Thoracic aorta (tissue), 2 donors: ENCODE measurements around the gene RMRP. TPM values are rescaled to one million over a fixed set of nuclear protein-coding genes. Genes with fewer than 3 reads are reported as not detected.

Experiments
- ATAC-seq: fragments of 150-250 bp; one replicate; pipeline ENCODE4 v1.8.0; 2017; ENCODE audit warnings: low read depth; ENCODE audit not compliant: insufficient number of reproducible peaks, low FRiP score
- DNase-seq: peaks from one replicate; pipeline ENCODE4 v3.0.0-alpha.2; 2020; ENCODE audit warnings: low spot score
- H3K27ac ChIP-seq, 2 donors: fragments of 200-600 bp; sonication (generic); 1 replicate in 1 of 2; 2 replicates in 1 of 2; pipeline ENCODE4 v1.5.1; 2016; ENCODE audit warnings: mild to moderate bottlenecking in 2 of 2, moderate library complexity in 2 of 2
- H3K27me3 ChIP-seq: fragments of 200-600 bp; sonication (generic); replicated peaks from 2 replicates; pipeline ENCODE4 v1.6.0; 2016; ENCODE audit warnings: mild to moderate bottlenecking; ENCODE audit not compliant: insufficient read depth
- H3K36me3 ChIP-seq: fragments of 200-600 bp; sonication (generic); one replicate; pipeline ENCODE4 v1.5.1; 2016
- H3K4me1 ChIP-seq, 2 donors: fragments of 200-600 bp; sonication (generic); 1 replicate in 1 of 2; 2 replicates in 1 of 2; pipeline versions ENCODE4 v1.5.1 to v1.6.0; 2016; ENCODE audit warnings: low read depth in 2 of 2, mild to moderate bottlenecking in 1 of 2; ENCODE audit not compliant: control insufficient read depth in 1 of 2
- H3K4me3 ChIP-seq: fragments of 200-600 bp; sonication (generic); 2 replicates; pipeline ENCODE4 v1.5.1; 2016; ENCODE audit warnings: mild to moderate bottlenecking
- H3K9me3 ChIP-seq: fragments of 200-600 bp; sonication (generic); 2 replicates; pipeline ENCODE4 v1.5.1; 2016
- CTCF ChIP-seq: fragments of 200-600 bp; sonication (generic); IDR thresholded peaks from one replicate; pipeline ENCODE4 v1.5.1; 2019; ENCODE audit warnings: antibody characterized with exemption
- total RNA-seq, 2 donors: library from RNA; depleted of rRNA; stranded (reverse); fragments of >200 nt; gene quantifications; one replicate each; pipeline versions ENCODE4 v1.1.0 to v1.2.3, GENCODE V29; 2016

The RMRP gene
- total RNA-seq, 2 donors from 2014 or later: 1,550 to 5,543 TPM

DNA sequence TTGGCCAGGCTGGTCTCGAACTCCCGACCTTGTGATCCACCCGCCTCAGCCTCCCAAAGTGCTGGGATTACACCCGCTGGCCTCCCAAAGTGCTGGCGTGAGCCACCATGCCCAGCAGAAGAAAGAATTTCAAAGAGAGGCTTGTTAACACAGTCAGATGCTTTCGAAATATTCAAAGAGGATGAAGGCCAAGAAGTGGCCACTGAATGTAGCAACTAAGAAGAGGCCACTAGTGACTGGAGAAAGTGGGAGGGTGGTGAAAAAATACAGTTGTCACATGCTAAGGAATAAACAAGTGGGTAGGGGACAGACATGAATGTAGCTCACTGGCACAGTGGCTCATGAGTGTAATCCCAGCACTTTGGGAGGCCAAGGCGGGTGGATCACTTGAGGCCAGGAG, 44.9 kb upstream of the RMRP start:
- peaks cover 0 to 24% of the 10 kb centered on the region in 2 donors for H3K4me1 ChIP-seq
- DNase-seq (no peak), ATAC-seq (no peak)
- no peaks in the 10 kb centered on the region for H3K9me3 ChIP-seq
- TF ChIP-seq CTCF: no peak
- H3K27me3 ChIP-seq: no peaks in the 10 kb centered on the region
- H3K4me3 ChIP-seq: no peak overlapping the region
- peak overlapping the region; percentile 99 to 100 for H3K27ac ChIP-seq
- peaks cover 99% of the 10 kb centered on the region for H3K36me3 ChIP-seq

- peaks cover 14 to 41% of the 10 kb centered on the region in 2 donors for H3K4me1 ChIP-seq
- H3K27me3 ChIP-seq: no peaks in the 10 kb centered on the region
- no peak for DNase-seq
- peak overlapping the region; percentile 99 to 100 for H3K27ac ChIP-seq
- no peak overlapping the region for H3K4me3 ChIP-seq
- peaks cover 93% of the 10 kb centered on the region for H3K36me3 ChIP-seq
- no peak for TF ChIP-seq CTCF
- ATAC-seq: no peak
- H3K9me3 ChIP-seq: no peaks in the 10 kb centered on the region
Observed at GRCh38 chr9:35700942-35701341, 43.1 kb upstream of the RMRP start.

- DNase-seq (no peak), ATAC-seq (no peak)
- H3K36me3 ChIP-seq: peaks cover 88% of the 10 kb centered on the region
- no peaks in the 10 kb centered on the region for H3K27me3 ChIP-seq
- H3K27ac ChIP-seq: peak overlapping the region; percentile 99 to 100
- peaks cover 19 to 50% of the 10 kb centered on the region in 2 donors for H3K4me1 ChIP-seq
- H3K4me3 ChIP-seq: no peak overlapping the region
- no peaks in the 10 kb centered on the region for H3K9me3 ChIP-seq
- no peak for TF ChIP-seq CTCF
Observed at GRCh38 chr9:35700031-35700430, 42.2 kb upstream of the RMRP start.

GRCh38 chr9:35698231-35698630, 40.4 kb upstream of the RMRP start:
- Histone ChIP-seq H3K27me3 (no peaks in the 10 kb centered on the region), H3K27ac (peak overlapping the region; percentile 99 to 100), H3K4me1 (peaks cover 29 to 66% of the 10 kb centered on the region in 2 donors), H3K9me3 (no peaks in the 10 kb centered on the region), H3K36me3 (peaks cover 70% of the 10 kb centered on the region), H3K4me3 (no peak overlapping the region)
- no peak for DNase-seq
- ATAC-seq: no peak
- no peak for TF ChIP-seq CTCF

- Histone ChIP-seq H3K4me1 (peaks cover 32 to 72% of the 10 kb centered on the region in 2 donors), H3K27ac (peak overlapping the region; percentile 99 to 100), H3K36me3 (peaks cover 62% of the 10 kb centered on the region), H3K27me3 (no peaks in the 10 kb centered on the region), H3K4me3 (no peak overlapping the region), H3K9me3 (no peaks in the 10 kb centered on the region)
- TF ChIP-seq CTCF: no peak
- DNase-seq (no peak), ATAC-seq (no peak)
Observed at GRCh38 chr9:35697486-35697885, 39.7 kb upstream of the RMRP start.
